GM12873 (cell line): ENCODE results near the gene COL19A1.

Experiments used
- TF ChIP-seq, protein P1 (sequence below): IDR thresholded peaks from 2 replicates; pipeline ENCODE4 v1.5.1; 2012; ENCODE audit warnings: low read depth, mild to moderate bottlenecking, moderate library complexity, low read length, control low read depth; ENCODE audit not compliant: insufficient read depth; ENCODE audit errors: missing control alignments

Gene COL19A1

DNA sequence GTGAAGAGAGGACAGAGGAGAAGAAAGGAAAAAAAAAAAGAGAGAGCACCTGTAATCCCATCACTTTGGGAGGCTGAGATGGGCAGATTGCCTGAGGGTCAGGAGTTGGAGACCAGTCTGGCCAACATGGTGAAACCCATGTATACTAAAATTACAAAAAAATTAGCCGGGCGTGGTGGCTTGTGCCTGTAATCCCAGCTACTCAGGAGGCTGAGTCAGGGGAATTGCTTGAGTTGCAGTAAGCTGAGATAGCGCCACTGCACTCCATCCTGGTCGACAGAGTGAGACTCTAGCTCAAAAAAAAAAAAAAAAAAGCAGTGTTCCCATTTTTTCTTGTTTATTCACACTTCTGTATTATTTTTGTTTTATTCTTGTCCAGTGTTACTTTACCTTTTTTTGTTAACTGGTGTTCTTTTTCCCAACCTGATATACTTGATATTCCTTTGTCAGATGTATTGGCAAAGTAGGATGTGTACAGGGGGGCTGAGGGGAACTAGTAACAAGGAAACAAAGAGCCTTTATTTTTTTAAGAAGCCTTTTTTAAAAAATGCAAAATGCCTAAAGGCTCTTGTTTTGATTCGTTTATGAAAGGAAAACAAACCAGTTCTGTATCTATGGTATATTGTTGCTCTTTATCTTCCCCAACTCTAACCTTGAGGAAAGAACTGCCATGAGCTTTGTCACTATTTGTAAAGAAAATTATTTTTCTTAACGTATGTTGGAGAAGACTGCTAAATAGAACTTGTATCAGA is 22.3 kb downstream of the COL19A1 start:
- TF ChIP-seq, protein P1, sequence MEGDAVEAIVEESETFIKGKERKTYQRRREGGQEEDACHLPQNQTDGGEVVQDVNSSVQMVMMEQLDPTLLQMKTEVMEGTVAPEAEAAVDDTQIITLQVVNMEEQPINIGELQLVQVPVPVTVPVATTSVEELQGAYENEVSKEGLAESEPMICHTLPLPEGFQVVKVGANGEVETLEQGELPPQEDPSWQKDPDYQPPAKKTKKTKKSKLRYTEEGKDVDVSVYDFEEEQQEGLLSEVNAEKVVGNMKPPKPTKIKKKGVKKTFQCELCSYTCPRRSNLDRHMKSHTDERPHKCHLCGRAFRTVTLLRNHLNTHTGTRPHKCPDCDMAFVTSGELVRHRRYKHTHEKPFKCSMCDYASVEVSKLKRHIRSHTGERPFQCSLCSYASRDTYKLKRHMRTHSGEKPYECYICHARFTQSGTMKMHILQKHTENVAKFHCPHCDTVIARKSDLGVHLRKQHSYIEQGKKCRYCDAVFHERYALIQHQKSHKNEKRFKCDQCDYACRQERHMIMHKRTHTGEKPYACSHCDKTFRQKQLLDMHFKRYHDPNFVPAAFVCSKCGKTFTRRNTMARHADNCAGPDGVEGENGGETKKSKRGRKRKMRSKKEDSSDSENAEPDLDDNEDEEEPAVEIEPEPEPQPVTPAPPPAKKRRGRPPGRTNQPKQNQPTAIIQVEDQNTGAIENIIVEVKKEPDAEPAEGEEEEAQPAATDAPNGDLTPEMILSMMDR, result no peak

DNA sequence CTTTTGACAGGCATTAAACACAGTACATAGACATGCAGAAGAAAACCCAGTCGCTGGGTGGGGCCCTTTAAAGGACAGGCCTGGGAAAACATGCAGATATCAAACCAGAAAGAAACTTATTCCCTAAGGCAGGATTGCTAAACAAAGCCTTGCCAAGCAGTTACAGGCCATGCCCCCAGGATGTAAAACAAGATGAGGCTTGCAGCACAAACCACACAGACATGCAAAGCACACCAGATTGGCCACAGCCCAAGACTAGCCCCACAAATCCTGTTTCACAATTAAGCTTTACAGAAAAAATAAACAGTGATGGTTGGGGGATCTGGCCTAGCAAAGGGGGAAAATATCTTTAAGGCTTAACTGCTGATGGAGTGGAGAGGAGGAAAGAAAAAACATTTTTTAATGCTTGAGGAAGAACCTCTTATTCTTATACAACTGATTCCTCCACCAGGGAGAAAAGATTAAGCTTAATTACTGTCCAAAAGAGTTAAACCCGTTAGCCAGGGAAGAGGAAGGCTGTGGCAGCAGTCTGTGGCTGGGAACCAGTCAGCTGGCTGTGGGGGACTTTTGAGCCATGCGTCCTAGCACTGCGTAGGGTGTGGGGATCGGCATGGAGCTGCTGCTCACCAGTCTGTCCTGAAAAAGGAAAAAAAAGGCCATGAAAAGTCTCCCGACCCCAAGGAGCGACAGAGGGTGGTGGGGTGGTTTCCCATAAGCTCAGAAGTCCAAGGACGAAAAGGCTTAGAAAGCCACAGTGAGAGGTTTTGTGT is 28.4 kb downstream of the COL19A1 start:
- TF ChIP-seq, protein P1, result no peak

DNA sequence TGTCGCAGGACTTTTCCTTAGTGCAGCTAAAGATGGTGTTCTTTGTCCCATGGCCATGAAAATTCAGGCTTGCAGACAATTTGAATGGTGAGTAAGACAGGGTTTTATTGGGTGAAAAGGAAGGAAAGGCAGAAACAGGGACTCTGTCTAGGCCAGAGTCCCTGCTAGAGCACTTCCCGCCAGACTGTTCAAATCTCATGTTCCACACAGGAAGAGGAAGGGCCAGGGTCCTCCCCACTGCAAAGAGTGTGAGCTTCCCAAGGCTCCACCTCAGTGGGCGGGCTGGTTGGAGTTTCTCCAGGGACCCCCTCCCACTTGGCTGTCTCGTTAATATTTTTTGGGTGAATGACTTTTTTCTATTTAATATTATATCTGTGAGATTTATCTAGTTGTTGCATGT is 29.0 kb downstream of the COL19A1 start:
- TF ChIP-seq, protein P1, result no peak

DNA sequence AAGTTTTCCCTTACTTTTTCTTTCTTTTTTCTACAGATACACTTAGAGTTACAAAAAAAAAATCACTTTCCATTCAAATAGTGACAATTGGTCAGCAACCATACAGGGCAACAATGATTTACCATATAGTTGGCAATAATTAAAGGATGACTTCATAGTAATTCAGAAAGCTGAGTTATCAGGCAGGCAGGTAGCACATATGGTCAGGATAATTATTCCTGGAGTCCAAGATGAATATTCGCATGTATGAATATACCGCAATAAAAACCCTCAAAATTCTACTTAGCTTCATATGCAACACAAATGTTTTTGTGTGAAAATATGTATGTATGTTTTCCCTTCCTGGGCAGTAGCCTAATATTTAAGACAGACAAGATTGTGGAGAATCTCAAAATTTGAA is 34.5 kb downstream of the COL19A1 start:
- TF ChIP-seq, protein P1, result no peak

DNA sequence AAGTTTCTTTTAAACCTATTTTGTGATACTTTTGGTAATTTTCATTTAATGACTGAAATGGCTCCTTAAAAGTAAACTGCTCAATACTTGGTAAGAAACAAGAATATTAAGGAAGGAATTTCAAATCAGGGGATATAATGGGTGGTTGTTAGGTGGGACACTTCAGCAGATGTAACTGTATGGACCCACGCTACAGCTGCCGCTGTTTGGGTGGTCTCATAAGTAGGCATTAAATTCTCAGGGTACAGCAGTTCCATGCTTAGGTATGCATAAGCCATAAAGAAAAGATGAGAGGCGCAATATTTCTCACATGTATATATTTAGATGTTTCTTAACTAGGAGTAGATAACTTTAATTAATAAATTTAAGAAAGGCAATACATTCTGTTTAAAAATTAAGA is 35.0 kb downstream of the COL19A1 start:
- TF ChIP-seq, protein P1, result no peak

DNA sequence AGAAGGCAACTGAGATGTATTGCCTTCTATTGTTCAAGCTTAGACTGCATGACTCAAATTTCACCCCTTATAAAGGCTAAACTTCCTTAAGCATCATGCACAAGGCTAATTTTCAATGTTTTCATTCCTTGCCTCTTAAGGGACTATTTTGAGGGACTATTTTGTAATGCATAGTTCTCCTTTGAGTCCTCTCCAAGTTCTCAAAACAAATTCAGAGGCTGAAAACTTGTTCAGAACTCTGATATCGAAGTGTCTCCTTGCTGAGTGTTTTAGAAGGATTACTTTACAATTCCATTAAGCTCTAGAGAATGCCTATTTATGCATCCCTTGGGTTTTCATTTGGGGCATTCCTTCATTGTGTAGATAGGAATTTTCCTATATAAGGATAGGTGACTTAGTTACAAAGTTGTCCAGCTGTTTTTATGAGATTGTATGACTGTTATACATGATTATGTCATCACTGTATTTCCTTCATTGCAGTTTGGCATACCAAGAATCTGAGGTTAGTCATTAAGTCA is 41.7 kb downstream of the COL19A1 start:
- TF ChIP-seq, protein P1, result no peak

DNA sequence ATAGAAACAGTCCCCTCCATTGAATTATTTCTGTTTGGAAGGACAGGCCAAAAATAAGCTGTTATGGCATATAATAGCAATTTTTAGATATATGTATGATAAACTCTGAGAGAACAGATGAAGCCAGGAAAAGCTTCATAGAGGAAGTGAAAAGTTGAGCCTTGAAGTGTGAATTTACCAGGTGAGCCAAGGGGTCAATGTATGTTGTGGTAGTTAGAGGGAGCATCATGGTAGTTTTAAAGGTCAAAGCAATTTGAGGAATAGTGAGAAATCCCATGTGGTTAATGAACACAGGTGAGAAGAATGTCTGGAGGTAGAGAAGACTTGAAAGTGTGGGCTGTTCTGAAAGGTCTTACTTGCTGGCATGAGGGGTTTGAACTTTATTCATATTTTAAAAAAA is 47.0 kb downstream of the COL19A1 start:
- TF ChIP-seq, protein P1, result no peak
